OCI-LY7 (cell line): Measurements from ENCODE around the gene TSPAN9. TPM values are rescaled to one million over a fixed set of nuclear protein-coding genes. Genes with fewer than 3 reads are reported as not detected.

Experiments
- BruUV-seq: library from RNA; stranded (reverse); fragments of 400-500 nt; replicated peaks from 2 replicates; lab custom pipeline; 2021; lab: Mats Ljungman, UMichigan
- CTCF ChIA-PET: fragments of 300-600 bp; sonication (Branson Sonifier 250); formaldehyde crosslinking; loops from one replicate; lab custom pipeline; 2022; ENCODE audit warnings: antibody characterized with exemption; ENCODE audit not compliant: unreplicated experiment; lab: Charles Lee
- POLR2A ChIA-PET: fragments of 300-600 bp; sonication (Branson Sonifier 250); formaldehyde crosslinking; loops from one replicate; lab custom pipeline; 2022; ENCODE audit warnings: antibody characterized with exemption; lab: Charles Lee
- DNase-seq: peaks from one replicate; pipeline ENCODE4 v3.0.0-alpha.2; 2015; ENCODE audit warnings: low spot score
- H2AFZ ChIP-seq: fragments of 200-600 bp; sonication (generic), shearing (Covaris generic); 2 replicates; pipeline ENCODE4 v1.6.1; 2014; ENCODE audit warnings: mild to moderate bottlenecking, antibody characterized with exemption, low read length, moderate library complexity
- H3K27ac ChIP-seq: fragments of 200-600 bp; sonication (generic); 2 replicates; pipeline ENCODE4 v1.5.1; 2014; ENCODE audit warnings: mixed run types, low read depth, mild to moderate bottlenecking, moderate library complexity, low read length, inconsistent platforms; ENCODE audit not compliant: poor library complexity, severe bottlenecking
- H3K36me3 ChIP-seq: fragments of 200-600 bp; sonication (generic); 2 replicates; pipeline ENCODE4 v1.6.1; 2014; ENCODE audit warnings: mild to moderate bottlenecking, antibody characterized with exemption, low read length, moderate library complexity, mixed read lengths; ENCODE audit not compliant: insufficient read depth
- H3K4me1 ChIP-seq: fragments of 200-600 bp; sonication (generic); 2 replicates; pipeline ENCODE4 v1.5.1; 2014; ENCODE audit warnings: mild to moderate bottlenecking, low read length; ENCODE audit not compliant: insufficient read depth, poor library complexity, severe bottlenecking
- H3K4me2 ChIP-seq: fragments of 200-600 bp; sonication (generic); 2 replicates; pipeline ENCODE4 v1.6.1; 2014; ENCODE audit warnings: mild to moderate bottlenecking, low read length
- H3K4me3 ChIP-seq: fragments of 200-600 bp; sonication (generic); 2 replicates; pipeline ENCODE4 v1.5.1; 2014; ENCODE audit warnings: mild to moderate bottlenecking, low read depth, low read length; ENCODE audit not compliant: poor library complexity, severe bottlenecking
- H3K79me2 ChIP-seq: fragments of 200-600 bp; sonication (generic); 2 replicates; pipeline ENCODE4 v1.6.1; 2016; ENCODE audit warnings: low read depth, mild to moderate bottlenecking, low read length, moderate library complexity, mixed read lengths; ENCODE audit not compliant: insufficient read depth
- H3K9me2 ChIP-seq: fragments of 200-600 bp; sonication (generic); 2 replicates; pipeline ENCODE4 v1.6.1; 2016; ENCODE audit warnings: mild to moderate bottlenecking, low read length, mixed read lengths; ENCODE audit not compliant: insufficient read depth
- H3K9me3 ChIP-seq: fragments of 200-600 bp; sonication (generic); 2 replicates; pipeline ENCODE4 v1.6.1; 2014; ENCODE audit warnings: mild to moderate bottlenecking, mixed run types, low read length, mixed read lengths
- H4K20me1 ChIP-seq: fragments of 200-600 bp; sonication (generic); 2 replicates; pipeline ENCODE4 v1.6.1; 2014; ENCODE audit warnings: mild to moderate bottlenecking, antibody characterized with exemption, low read length, moderate library complexity, mixed read lengths; ENCODE audit not compliant: insufficient read depth
- CTCF ChIP-seq: fragments of 200-600 bp; sonication (generic); conservative IDR thresholded peaks from 2 replicates; pipeline ENCODE4 v1.5.1; 2014; ENCODE audit warnings: mild to moderate bottlenecking, antibody characterized with exemption, low read length, moderate library complexity, mixed read lengths
- EZH2phosphoT487 ChIP-seq: fragments of 200-600 bp; sonication (generic); IDR thresholded peaks from 2 replicates; pipeline ENCODE4 v1.6.1; 2018; ENCODE audit warnings: low read depth, borderline replicate concordance, mild to moderate bottlenecking, mixed run types, antibody characterized with exemption, low read length, moderate library complexity, mixed read lengths
- intact Hi-C: fragments of 100-400 bp; cut with micrococcal nuclease; formaldehyde crosslinking; loops from one replicate; pipeline ENCODE4 v1.10.0; 2022; ENCODE audit not compliant: unreplicated experiment
- total RNA-seq, 2 experiments: library from RNA; depleted of rRNA in 1 of 2; stranded (reverse); fragments of >200 nt in 1 of 2; shearing (Covaris generic) in 1 of 2; gene quantifications; 2 replicates each; pipeline ENCODE4 v1.2.3, GENCODE V29; 2014 to 2022

TSPAN9 gene
- total RNA-seq, 2 experiments from 2014 or later: 0.50 to 0.74 TPM

DNA sequence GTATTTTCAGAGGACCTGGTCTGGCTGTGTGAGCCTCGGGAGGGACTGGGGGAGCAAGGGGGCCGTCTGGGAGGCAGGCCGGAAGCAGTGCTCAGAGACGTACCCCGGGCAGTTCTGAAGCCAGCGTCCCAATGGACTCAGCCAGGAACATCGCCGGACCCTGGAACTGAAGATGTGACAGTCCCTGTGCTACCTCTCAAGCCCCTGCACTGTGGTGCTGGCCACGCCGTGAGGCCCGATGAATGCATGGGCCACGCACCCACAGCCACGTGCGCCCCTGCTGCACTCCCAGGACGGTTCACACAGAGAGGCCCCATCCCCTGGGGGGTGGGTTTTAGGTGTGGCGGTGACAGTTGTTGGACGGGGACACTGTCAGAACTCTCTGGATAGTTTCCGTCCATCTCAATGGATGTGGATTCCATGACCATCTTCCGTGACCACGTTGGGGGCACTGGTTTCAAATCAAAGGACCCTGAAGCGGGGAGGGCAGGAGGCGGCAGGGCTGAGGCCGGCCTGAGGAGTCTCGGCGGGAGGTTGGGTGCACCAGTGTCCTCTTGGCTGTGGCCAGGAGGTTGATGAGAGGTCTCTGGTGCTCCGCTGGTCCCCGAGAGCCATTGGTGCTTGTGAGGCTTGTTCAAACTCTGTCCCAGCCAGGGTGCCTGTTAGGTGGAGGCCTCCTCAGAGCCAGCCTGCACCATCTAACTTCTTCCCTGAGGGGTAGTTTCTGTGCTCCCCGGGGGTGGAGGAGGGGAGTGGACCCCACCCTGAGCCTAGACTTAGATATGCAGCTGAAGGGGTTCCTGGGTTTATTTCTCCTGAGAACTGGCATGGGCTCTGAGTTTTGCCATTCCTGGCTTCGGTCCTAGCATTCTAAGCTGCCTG lies 36.3 kb upstream of the TSPAN9 start:
- Histone ChIP-seq H3K4me1 (peaks cover 16% of the 10 kb centered on the region), H3K4me3 (no peak overlapping the region), H3K36me3 (no peaks in the 10 kb centered on the region), H3K27ac (no peak overlapping the region), H4K20me1 (no peaks in the 10 kb centered on the region), H3K9me3 (no peaks in the 10 kb centered on the region), H2AFZ (no peak overlapping the region), H3K9me2 (no peaks in the 10 kb centered on the region), H3K79me2 (no peaks in the 10 kb centered on the region), H3K4me2 (no peak overlapping the region)
- POLR2A ChIA-PET: interaction anchor here (0.9 to 1.6 kb wide), 3 partner anchors 13 to 162 kb away, joined by 4 to 5 read pairs (median 4); no protein-coding TSS in a partner anchor
- no peak for TF ChIP-seq EZH2phosphoT487
- no peak for TF ChIP-seq CTCF
- intact Hi-C loops: loop anchor here (5.0 kb wide), 1 partner anchor 194 kb away; no protein-coding TSS in a partner anchor
- DNase-seq: no peak
- BruUV-seq: no TSS peak
- CTCF ChIA-PET: interaction anchor here (0.5 to 0.6 kb wide), 6 partner anchors 25 to 1066 kb away, joined by 3 read pairs; no protein-coding TSS in a partner anchor

GRCh38 chr12:3041558-3042164 lies 35.5 kb upstream of the TSPAN9 start:
- peak; percentile 86 for DNase-seq

More at GRCh38 chr12:3041558-3042164, 35.5 kb upstream of the TSPAN9 start:
- H3K9me3 ChIP-seq: no peaks in the 10 kb centered on the region
- no peaks in the 10 kb centered on the region for H3K36me3 ChIP-seq
- H3K9me2 ChIP-seq: no peaks in the 10 kb centered on the region
- no peaks in the 10 kb centered on the region for H3K79me2 ChIP-seq
- H3K4me3 ChIP-seq: peak overlapping the region; percentile 18
- ChIA-PET CTCF (interaction anchor here (0.5 to 0.6 kb wide), 6 partner anchors 25 to 1066 kb away, joined by 3 read pairs; no protein-coding TSS in a partner anchor), POLR2A (interaction anchor here (0.5 to 1.6 kb wide), 4 partner anchors 12 to 296 kb away, joined by 3 to 5 read pairs (median 4); no protein-coding TSS in a partner anchor)
- no TSS peak for BruUV-seq
- TF ChIP-seq CTCF (peak; percentile 75), EZH2phosphoT487 (no peak)
- H2AFZ ChIP-seq: peak overlapping the region; percentile 25; the same call in 1 of the 2 replicates
- H3K4me2 ChIP-seq: peak overlapping the region; percentile 57
- H4K20me1 ChIP-seq: no peaks in the 10 kb centered on the region
- no peak overlapping the region for H3K27ac ChIP-seq
- intact Hi-C loops: loop anchor here (5.0 kb wide), 1 partner anchor 194 kb away; no protein-coding TSS in a partner anchor
- peaks cover 16% of the 10 kb centered on the region for H3K4me1 ChIP-seq
